GM21619 (cell line): ENCODE measurements around the gene NAV1.
"Not testable (repeated sequence)": the region's sequence is repeated elsewhere in the genome, so short reads cannot be mapped to it uniquely, and the experiment has no call there.

Experiments used
- ATAC-seq: cut with Tn5 transposase; IDR thresholded peaks from one replicate; pipeline ENCODE4 v1.9.1; 2021; ENCODE audit not compliant: unreplicated experiment

Gene NAV1

DNA sequence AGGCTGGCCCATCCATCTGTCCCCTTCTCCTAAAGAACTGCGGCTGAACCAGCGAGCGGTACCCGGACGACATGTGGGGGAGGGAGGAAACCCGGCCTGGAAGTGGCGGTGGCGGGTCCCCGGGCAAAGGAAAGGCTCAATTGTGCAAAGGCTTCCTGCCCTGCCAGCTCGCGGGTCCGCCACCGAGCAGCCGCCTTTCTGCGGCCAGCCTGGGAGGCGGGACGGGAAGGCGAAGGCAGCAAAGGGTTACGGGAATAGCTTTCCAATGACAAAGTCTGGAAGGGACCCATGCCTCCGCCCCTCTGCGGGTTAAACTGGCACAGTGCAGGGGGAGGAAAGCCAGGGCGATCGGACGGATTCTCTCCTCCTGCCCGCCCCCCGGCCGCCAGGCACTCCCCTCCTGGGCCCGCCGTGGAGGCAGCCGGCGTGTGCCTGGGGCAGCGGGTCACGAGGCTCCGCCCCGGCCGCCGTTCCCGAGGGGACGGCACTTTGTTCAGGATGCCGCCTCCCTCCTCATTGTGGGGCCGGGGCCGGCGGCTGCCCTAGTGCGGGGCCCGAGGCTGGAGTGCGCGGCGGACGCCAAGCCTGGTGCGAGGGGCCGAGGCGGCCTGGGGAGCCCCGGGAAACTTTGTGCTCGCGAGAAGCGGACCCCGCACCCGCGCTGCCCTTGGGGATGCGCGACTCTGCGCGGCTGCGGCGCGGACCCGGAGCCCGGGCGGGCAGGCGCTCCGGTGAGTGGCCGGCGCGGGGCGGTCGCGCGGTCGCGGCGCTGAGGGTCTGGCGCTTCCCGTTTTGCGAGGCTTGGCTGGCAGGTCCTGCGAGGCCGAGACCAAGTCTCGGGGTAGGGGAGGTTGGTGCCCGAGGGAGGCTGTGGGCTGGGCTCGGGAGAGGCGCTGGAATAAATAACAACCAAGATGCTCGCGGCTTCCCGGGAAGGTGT is at the start of gene NAV1:
TSS of gene NAV1 (plus strand) at position 516 of the 940 bp plus-strand sequence. CDS start 83,758 bp downstream, outside the sequence.
- no peak for ATAC-seq

GRCh38 chr1:201489643-201490261 is 49.2 kb upstream of the NAV1 start:
- no peak for ATAC-seq

DNA sequence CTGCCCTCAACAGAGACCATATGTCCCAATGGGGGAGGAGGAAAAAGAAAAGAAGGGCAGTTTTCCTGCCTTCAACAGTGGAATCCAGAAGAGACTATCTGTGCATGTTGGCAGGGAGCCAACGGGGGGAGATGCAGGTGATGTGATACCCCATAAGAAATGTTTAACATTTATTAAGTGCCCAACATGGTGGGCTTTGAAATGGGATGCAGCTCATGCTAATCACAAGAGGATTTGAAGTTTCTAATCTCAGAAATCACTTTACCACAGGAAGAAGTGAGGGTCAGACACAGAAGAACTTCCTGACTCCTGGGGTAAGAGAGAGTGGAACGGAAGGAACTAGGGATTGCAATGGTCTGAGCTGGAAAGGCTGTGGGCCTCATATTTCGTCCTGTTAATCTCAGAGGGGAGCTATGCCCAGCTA is 48.2 kb upstream of the NAV1 start:
- no peak for ATAC-seq

GRCh38 chr1:201491896-201492511 is 46.9 kb upstream of the NAV1 start:
- no peak for ATAC-seq

DNA sequence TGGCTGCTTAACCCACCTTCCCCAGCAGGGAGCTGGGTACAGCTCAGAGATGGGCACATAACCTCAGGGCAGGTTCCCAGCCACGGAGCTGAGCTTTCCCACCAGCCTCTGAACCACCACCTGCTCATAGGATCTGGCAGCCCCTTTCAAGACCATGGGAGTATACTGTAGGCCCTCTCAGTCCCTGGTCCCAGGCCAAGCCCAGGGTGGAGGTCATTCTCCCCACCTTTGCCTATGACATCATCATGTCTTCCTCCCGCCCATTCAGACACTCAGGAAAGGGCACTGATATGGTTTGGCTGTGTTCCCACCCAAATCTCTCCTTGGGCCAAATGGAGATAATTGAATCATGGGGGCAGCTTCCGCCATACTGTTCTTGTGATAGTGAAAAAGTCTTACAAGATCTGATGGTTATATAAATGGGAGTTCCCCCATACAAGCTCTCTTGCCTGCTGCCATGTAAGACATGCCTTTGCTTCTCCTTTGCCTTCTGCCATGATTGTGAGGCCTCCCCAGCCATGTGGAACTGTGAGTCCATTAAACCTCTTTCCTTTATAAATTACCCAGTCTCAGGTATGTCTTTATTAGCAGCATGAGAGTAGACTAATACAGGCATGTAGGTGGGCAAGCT is 45.8 kb upstream of the NAV1 start:
- not testable (repeated sequence) for ATAC-seq

DNA sequence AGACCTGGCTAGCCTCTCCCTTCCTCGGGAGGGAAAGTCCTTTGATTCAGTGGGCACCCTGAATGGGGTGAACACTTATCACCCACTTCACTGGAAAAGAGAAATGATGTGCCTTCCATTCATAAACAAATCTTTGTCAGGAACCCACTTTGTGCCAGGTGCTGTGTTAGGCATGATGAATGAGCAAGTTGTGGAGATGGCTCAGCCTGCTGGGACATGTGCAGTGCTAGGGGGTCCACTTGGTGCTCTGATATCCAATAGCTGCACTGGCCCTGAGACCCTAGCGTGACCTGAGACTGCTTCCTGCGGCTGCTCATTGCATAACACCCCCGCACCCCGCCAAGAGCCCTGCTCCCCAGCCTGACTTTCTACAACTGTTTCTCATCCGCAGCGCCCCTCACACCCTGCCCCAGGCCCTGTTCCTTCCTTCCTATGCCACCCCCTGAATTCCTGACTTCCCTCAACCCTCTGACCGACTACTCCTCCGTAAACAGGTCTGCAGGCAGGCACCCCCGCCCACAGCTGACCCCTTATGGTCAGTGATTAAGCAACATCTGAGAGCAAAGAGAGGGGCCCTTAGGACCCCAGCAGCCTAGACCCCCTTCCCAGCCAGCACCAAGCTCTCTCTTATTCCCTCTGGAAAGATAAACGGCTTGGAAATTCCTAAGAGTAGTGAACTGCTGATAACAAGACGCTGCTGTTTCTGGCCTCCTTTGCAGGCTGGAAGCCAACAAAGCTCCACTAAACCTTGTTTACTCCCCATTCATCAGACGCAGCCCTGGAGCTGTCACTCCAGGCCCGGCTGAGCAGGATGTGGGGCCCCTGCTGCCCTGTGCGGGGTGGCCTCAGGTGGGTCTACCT is 44.9 kb upstream of the NAV1 start:
- ATAC-seq = no peak

DNA sequence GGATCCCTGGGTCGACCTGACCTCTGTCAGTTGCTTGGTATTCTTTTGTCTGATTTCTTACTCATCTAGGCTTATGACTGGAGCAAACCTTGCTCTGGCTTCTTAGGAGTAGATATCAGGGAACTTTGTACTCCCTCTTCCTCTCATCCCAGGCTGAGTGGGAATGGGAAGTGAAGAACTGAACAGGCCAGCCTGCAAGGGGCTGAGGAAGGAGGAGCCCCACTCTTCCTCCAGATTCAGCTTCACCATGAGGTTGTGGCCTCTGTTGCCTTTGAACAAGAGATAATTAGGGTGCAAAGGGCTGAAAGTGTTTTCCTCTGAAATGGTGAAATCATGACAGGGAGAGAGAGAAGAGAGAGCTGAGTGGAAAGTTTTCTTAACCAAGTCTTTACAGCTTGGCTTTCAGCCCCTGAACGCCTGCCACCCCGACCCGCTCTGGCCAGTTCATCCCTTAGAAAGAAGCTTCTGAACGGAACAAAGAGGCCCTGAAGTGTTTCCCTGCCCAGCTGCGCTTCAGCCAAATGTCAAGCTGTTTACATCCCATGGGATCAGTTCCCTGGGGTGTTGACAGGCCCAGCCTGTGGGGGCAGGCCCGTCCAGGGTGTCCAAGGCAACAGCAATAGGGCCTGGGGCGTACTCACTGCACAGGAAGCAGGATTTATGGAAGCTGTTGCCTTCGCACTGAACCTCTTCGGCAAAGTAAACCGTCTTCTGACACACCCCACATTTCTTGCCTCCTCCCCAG is 43.2 kb upstream of the NAV1 start:
- no peak for ATAC-seq

DNA sequence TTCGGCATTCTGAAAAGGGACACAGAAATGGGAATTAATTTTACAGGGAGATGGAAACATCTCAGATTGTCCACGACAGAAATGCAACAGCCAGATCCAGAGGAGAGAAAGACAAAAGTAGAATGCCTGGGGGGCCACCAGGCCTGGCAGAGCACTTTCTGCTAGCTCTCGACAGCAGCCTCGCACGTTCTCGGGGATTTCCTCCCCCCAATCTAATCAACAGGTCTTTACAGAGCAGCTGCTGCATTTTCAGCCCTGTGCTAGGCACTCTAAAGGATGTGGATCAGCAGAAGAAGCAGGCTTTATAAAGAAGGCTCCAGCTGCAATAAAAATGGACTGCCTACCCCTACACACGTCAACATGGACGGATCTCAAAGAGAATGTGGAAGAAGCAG is 42.6 kb upstream of the NAV1 start:
- ATAC-seq = no peak

- ATAC-seq = no peak
These were observed 40.9 kb upstream of the NAV1 start for GRCh38 chr1:201497935-201498509.

- no peak for ATAC-seq
These were observed 40.3 kb upstream of the NAV1 start for GRCh38 chr1:201498621-201499020.

DNA sequence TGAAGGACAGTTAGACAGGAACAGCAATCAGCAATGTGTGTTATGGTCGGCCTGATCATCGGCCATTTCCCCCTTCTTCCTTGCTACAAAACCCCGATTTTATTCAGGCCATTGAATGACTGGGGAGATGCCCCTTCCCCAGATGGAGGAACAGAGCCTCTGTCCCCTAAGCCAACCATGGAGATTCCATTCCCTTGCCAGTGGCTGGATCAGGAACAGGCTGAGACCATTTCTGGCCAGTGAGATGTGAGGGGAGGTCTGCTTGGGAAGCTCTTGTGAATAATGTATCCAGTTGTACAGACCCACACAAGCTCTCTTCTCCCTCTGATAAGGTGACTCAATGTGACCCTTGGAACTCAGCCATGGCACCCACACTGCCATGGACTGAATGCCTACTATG is 39.7 kb upstream of the NAV1 start:
- ATAC-seq = no peak

DNA sequence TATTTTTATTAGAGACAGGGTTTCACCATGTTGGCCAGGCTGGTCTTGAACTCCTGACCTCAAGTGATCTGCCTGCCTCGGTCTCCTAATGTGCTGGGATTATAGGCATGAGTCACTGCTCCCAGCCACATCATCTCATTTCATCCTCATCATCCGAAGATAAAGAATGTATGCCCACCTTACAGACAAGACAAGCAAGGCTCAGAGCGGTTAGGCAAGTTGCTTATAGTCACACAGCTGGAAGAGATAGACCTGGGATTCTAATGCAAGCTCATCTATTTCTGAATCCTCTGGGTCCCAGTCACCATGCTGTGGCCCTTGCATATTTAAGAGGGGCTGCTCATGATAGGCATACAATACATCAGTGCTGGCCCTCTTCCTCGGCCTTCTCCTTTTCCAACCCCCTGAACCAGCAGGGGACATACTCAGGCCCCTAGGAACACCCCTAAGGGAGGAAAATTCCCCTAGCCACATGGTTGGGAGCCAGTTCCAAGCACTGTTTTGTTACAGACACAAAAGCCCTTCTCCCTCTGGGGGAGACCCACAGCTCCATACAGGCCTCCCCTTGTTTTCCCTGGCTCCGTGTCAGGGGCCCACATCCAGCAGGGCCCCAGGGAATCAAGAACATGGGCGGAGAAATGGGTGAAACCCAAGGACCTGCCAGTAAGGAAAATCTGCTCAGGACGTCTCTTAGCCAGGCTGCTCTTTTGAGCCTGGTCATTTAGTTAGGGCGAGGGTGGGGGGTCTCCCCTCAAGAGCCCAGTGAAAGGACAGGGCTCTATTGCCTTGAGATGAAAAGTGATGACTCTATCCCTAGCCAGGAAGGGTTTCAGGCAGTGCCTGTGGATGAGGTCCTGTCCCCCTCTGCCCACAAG is 38.9 kb upstream of the NAV1 start:
- no peak for ATAC-seq

DNA sequence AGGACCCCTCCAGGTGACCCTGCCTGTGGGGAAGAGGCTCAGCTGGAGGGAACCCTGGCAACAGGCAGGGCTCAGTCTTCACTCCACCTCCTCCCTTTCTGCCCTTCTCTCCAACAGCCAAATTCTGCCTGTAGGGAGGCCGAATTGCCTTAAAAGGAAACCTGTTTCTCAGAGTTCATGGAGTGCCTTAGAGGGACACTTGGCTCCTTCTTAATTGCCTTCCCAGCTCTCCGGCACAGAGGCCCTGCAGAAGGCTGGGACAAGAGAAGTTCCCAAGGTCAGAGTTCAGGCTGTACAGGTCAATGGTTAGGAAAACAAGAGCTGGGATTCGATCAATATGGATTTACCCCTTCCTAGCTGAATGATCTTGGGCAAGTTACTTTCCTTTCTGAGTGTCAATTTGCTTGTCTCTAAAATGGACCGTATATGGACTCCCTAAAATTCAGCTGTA is 38.2 kb upstream of the NAV1 start:
- ATAC-seq = no peak

- no peak for ATAC-seq
These were observed 37.8 kb upstream of the NAV1 start for GRCh38 chr1:201501144-201501543.

GRCh38 chr1:201501812-201502510 is 37.0 kb upstream of the NAV1 start:
- no peak for ATAC-seq

DNA sequence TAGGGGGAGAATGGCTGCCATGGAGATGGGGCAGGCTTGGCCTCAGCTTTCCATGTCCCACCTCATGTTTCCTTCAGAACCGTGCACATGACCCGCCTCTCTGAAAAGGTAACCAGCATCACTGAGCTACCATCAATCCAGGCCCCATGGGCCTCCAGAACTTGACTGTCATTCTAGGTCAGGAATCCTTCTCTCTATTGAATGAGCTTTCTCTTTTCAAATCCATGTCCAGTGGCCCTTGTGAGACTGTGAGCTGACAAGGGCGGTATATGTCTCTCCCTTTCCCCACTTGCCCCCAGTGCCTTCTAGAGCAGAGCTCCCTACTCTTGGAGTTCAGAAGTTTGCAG is 36.4 kb upstream of the NAV1 start:
- ATAC-seq = no peak

DNA sequence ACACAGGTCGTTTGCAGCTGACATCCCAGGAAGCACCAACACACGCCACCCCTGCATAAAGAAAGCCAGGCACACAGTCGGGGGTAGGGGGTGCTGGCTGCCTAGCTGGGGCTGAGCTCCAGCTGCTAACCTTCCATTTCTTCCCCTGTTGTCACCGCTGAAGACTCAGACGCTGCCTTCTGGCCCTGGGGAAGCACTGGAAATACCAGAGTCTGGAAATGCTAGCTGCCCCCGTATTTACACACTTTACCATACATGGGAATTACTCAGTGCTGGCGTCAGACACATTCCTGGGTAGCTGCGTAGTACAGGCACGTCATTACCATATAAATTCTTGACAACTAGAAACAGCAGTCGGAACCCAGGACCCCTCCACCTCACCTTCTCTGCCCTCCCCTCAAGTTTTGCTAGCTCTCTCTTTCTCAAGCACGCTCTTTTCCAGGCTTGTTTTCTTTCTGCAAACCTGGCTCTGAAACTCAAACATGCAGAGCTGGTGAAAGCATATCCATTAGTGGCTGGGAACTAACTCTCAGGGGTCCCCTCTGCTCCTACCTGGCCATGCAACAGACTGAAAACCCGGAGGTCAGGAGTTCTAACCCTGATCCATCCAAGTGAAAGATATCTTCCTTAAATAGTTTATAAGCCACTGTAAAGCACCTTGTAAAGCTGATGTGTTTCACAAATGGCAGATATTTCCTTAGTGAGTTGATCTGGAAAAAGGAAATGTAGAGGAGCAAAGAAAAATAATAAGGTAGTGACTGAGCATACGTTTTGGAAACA is 35.3 kb upstream of the NAV1 start:
- ATAC-seq = no peak
